Uterus (tissue), 4 donors: ENCODE measurements around the gene SEC31B. TPM values are rescaled to one million over a fixed set of nuclear protein-coding genes. Genes with fewer than 3 reads are reported as not detected.

ENCODE experiments used
- DNase-seq, 2 donors: peaks; one replicate each; pipeline ENCODE4 v3.0.0-alpha.2; 2019 to 2020
- H3K27ac ChIP-seq, 2 donors: fragments of 200-600 bp; sonication (generic); 1 replicate in 1 of 2; 2 replicates in 1 of 2; pipeline ENCODE4 v1.5.1; 2016 to 2018
- H3K27me3 ChIP-seq, 2 donors: fragments of 200-600 bp; sonication (generic); one replicate each; pipeline ENCODE4 v1.5.1; 2018 to 2019; ENCODE audit warnings: control low read depth in 1 of 2
- H3K36me3 ChIP-seq, 2 donors: fragments of 200-600 bp; sonication (generic); one replicate each; pipeline ENCODE4 v1.5.1; 2019; ENCODE audit warnings: control low read depth in 1 of 2
- H3K4me1 ChIP-seq, 2 donors: fragments of 200-600 bp; sonication (generic); one replicate each; pipeline ENCODE4 v1.5.1; 2018 to 2019; ENCODE audit warnings: control low read depth in 1 of 2
- H3K4me3 ChIP-seq, 2 donors: fragments of 200-600 bp; sonication (generic); 1 replicate in 1 of 2; 2 replicates in 1 of 2; pipeline ENCODE4 v1.5.1; 2018 to 2019; ENCODE audit warnings: mild to moderate bottlenecking in 1 of 2
- H3K9me3 ChIP-seq, 2 donors: fragments of 200-600 bp; sonication (generic); one replicate each; pipeline ENCODE4 v1.5.1; 2019; ENCODE audit warnings: control low read depth in 1 of 2
- POLR2A ChIP-seq, 2 donors: fragments of 450-650 bp; IDR thresholded peaks; one replicate each; pipeline ENCODE4 v1.6.1; 2016; ENCODE audit warnings: antibody characterized with exemption in 2 of 2, mild to moderate bottlenecking in 1 of 2, moderate library complexity in 1 of 2
- intact Hi-C: fragments of 100-400 bp; cut with DNase I; formaldehyde crosslinking; loops from one replicate; pipeline ENCODE4 v1.15.1; 2023; ENCODE audit warnings: low total_unique reads
- total RNA-seq, 4 donors: library from RNA; depleted of rRNA in 3 of 4; stranded (reverse); fragments of >200 nt in 3 of 4; gene quantifications; one replicate each; pipeline versions ENCODE4 v1.1.0 to v1.2.4, GENCODE V29; 2014 to 2023
- TF ChIP-seq, protein P1 (sequence below), 4 experiments: fragments of 200-600 bp in 2 of 4; fragments of 450-650 bp in 2 of 4; sonication (generic) in 2 of 4; IDR thresholded peaks; one replicate each; pipeline ENCODE4 v1.5.1; 2016 to 2019; ENCODE audit warnings: antibody characterized with exemption in 4 of 4, mild to moderate bottlenecking in 2 of 4, moderate library complexity in 1 of 4
- donor health status: DM: yes; HTN: yes; CAD: no.

The SEC31B gene
- total RNA-seq, 4 donors from 2014 or later, result 7.6 to 19.5 (median 13.8) TPM

DNA sequence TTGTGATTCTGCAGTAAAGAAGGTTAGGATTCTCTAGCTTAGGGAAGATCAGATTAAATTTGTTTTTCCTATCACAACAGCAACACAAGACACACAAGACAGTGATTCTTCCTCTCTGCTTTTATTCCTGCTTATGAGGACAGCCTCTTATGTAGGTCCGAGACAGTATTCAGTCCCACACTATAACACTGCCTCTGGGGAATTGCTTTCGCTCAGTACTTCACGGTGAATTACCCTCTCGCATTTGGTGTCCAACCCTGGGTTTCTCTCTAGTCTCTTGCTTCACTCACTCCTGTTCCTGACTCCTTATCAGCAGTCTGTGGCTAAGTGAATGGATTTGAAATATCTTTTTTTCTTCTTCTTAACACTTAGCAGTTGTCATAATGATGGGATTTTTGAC is 17.8 kb upstream of the SEC31B start:
- Histone ChIP-seq H3K9me3 (no peaks in the 10 kb centered on the region), H3K4me3 (no peak overlapping the region), H3K36me3 (no peaks in the 10 kb centered on the region), H3K27me3 (no peaks in the 10 kb centered on the region), H3K27ac (no peak overlapping the region), H3K4me1 (peaks cover 0 to 13% of the 10 kb centered on the region in 2 donors)
- no peak for TF ChIP-seq POLR2A (IDR thresholded peaks at IDR 0.05)
- TF ChIP-seq, protein P1, sequence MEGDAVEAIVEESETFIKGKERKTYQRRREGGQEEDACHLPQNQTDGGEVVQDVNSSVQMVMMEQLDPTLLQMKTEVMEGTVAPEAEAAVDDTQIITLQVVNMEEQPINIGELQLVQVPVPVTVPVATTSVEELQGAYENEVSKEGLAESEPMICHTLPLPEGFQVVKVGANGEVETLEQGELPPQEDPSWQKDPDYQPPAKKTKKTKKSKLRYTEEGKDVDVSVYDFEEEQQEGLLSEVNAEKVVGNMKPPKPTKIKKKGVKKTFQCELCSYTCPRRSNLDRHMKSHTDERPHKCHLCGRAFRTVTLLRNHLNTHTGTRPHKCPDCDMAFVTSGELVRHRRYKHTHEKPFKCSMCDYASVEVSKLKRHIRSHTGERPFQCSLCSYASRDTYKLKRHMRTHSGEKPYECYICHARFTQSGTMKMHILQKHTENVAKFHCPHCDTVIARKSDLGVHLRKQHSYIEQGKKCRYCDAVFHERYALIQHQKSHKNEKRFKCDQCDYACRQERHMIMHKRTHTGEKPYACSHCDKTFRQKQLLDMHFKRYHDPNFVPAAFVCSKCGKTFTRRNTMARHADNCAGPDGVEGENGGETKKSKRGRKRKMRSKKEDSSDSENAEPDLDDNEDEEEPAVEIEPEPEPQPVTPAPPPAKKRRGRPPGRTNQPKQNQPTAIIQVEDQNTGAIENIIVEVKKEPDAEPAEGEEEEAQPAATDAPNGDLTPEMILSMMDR (IDR thresholded peaks at IDR 0.05), result no peak
- intact Hi-C loops, result no loop called here
- DNase-seq, result no peak

DNA sequence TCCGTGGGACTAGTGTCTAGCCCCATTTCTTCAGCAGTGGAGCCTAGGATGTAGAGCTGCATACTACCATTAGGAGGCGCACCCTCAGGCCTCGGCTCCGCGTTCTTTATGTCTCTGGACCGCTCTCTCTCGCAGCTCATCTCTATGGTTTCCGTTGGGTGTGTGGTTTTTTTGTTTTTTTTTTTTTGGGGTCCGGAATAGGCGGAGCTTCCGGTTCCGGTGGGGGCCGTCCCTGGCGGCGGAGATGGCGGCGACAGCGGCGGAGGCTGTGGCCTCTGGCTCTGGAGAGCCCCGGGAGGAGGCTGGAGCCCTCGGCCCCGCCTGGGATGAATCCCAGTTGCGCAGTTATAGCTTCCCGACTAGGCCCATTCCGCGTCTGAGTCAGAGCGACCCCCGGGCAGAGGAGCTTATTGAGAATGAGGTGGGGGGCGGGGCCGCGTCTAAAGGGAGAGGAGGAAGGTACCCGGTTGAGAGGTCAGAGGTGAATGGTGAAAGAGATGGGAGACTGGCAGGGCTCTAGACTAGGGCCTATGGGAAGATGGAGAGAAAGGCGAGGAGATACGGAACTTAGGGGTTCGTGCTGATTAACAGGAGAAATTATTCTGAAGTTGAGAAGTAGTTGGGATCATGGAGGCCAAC is 16.2 kb upstream of the SEC31B start, which contains the start of gene HIF1AN:
Gene HIF1AN, plus strand, starts transcription at position 229 of the 639 bp plus-strand sequence. Its CDS starts 16 bp downstream, at position 245.
- DNase-seq, result peak; percentile 87 to 93
- H3K4me1 ChIP-seq, result peaks cover 0 to 13% of the 10 kb centered on the region in 2 donors
- H3K9me3 ChIP-seq, result no peaks in the 10 kb centered on the region
- peak within 1 kb of the TSS; percentile 77 to 79 for H3K27ac ChIP-seq
- no peaks in the 10 kb centered on the region for H3K27me3 ChIP-seq
- no peaks in the 10 kb centered on the region for H3K36me3 ChIP-seq
- peak in 1 of 2 donors; percentile 73 for TF ChIP-seq POLR2A (IDR thresholded peaks at IDR 0.05)
- TF ChIP-seq, protein P1 (IDR thresholded peaks at IDR 0.05), result peak; percentile 81 to 95 (median 93)
- intact Hi-C loops, result no loop called here
- peak within 1 kb of the TSS; percentile 62 to 93 for H3K4me3 ChIP-seq

DNA sequence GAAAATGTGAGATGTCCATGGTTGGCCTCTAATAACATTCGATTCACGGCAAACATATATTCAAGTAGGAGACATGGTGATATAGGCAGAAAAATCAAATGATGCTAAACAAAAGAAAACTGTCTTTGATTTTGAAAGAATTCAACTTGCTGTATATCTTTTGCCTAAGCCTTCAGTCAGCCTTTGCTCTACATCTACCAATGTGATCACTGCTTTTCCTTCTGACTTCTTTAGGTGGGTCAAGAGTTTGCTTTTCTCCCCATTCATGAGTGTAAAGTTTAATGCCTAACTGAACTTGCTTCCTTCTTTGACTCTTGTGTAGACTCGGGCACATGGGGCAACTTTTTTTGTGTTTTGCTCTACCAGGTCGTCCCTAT is 15.7 kb upstream of the SEC31B start:
- no peak for DNase-seq
- H3K4me1 ChIP-seq, result peaks cover 0 to 13% of the 10 kb centered on the region in 2 donors
- no peaks in the 10 kb centered on the region for H3K27me3 ChIP-seq
- H3K4me3 ChIP-seq, result peak overlapping the region; percentile 62 to 93
- H3K9me3 ChIP-seq, result no peaks in the 10 kb centered on the region
- TF ChIP-seq POLR2A (IDR thresholded peaks at IDR 0.05), result no peak
- TF ChIP-seq, protein P1 (IDR thresholded peaks at IDR 0.05), result no peak
- peak overlapping the region; percentile 77 to 79 for H3K27ac ChIP-seq
- intact Hi-C loops, result no loop called here
- H3K36me3 ChIP-seq, result no peaks in the 10 kb centered on the region

DNA sequence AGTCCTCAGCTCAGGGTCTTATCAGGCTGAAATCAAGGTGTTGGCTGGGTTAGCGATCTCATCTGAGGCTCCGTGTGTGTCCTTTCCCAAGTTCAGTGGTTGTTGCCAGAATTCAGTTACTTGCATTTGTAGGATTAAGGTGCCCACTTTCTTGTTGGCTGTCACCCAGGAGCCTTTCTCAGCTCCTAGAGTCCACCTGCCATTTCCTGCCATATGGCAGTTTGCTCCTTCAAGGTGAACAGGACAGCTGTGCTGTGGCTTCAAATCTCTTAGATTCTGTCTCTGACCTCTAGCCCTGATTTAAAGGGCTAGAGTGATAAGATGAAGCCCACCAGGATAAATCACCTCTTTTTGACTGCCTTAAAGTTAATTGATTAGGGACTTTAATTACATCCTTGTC is 15.1 kb upstream of the SEC31B start:
- Histone ChIP-seq H3K27ac (peak overlapping the region in 1 of 2 donors; percentile 77), H3K4me1 (peaks cover 0 to 13% of the 10 kb centered on the region in 2 donors), H3K4me3 (no peak overlapping the region), H3K9me3 (no peaks in the 10 kb centered on the region), H3K27me3 (no peaks in the 10 kb centered on the region), H3K36me3 (no peaks in the 10 kb centered on the region)
- no peak for DNase-seq
- intact Hi-C loops, result no loop called here
- TF ChIP-seq, protein P1 (IDR thresholded peaks at IDR 0.05), result no peak
- TF ChIP-seq POLR2A (IDR thresholded peaks at IDR 0.05), result no peak

DNA sequence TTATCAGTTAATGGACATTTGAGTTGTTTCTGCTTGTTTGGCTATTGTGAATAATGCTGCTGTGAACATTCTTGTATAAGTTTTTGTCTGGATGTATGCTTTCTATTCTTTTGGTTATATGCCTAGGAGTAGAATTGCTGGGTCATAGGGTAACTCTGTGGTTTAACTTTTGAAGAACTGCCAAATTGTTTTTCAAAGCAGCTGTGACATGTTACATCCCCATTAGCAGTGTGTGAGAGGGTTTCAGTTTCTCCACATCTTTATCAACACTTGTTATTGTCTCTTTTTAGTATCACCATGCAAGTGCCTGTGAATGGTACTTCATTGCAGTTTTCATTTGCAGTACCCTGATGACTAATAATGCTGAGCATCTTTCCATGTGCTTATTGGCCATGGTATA is 12.1 kb upstream of the SEC31B start:
- no peak for TF ChIP-seq POLR2A (IDR thresholded peaks at IDR 0.05)
- TF ChIP-seq, protein P1 (IDR thresholded peaks at IDR 0.05), result no peak
- Histone ChIP-seq H3K27ac (no peak overlapping the region), H3K27me3 (no peaks in the 10 kb centered on the region), H3K36me3 (no peaks in the 10 kb centered on the region), H3K9me3 (no peaks in the 10 kb centered on the region), H3K4me3 (no peak overlapping the region), H3K4me1 (peaks cover 0 to 8% of the 10 kb centered on the region in 2 donors)
- DNase-seq, result no peak
- intact Hi-C loops, result no loop called here
